HG03025 (cell line): ENCODE measurements around the gene SFR1.

Experiments used
- ATAC-seq: cut with Tn5 transposase; IDR thresholded peaks from one replicate; pipeline ENCODE4 v1.9.1; 2021; ENCODE audit warnings: mild to moderate bottlenecking, moderate library complexity; ENCODE audit not compliant: unreplicated experiment, low FRiP score

The SFR1 gene

DNA sequence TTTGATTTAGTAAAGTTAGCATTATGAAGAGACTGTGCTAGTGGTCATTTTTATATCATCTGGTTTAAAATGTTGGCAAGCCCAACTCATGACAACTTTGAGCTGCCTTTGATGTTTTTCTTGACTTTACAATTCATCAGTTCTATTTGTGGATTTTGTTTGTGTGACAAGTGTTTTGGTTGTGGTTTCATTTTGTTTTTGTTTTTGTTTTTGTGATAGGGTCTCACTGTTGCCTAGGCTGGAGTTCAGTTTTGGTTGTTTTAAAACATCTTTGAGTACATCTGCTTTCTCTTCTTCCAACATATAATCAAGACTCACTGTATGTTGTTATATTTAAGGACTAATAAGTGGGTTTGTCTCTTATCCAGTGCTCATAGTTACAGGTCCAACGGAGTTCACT, 17.6 kb upstream of the SFR1 start:
- no peak for ATAC-seq

DNA sequence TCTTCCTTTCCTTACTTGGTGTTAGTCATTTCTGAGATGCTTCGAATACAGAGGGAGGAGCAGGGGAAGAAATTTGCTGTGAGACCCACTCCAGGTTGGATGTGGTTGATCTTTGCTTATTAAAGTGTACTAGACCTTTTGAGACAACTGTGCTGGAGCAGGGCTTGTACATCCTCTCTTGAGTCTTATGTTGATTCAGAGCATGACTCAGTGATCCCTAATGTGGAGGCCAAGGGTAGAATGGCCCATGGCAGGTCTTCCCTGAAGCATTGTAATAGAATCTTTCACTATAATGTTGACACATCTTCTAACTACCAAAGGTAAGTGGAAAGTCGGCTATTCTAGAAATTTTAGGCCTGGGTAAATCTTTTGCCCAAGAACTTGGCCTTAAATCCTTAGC, 17.0 kb upstream of the SFR1 start:
- no peak for ATAC-seq

DNA sequence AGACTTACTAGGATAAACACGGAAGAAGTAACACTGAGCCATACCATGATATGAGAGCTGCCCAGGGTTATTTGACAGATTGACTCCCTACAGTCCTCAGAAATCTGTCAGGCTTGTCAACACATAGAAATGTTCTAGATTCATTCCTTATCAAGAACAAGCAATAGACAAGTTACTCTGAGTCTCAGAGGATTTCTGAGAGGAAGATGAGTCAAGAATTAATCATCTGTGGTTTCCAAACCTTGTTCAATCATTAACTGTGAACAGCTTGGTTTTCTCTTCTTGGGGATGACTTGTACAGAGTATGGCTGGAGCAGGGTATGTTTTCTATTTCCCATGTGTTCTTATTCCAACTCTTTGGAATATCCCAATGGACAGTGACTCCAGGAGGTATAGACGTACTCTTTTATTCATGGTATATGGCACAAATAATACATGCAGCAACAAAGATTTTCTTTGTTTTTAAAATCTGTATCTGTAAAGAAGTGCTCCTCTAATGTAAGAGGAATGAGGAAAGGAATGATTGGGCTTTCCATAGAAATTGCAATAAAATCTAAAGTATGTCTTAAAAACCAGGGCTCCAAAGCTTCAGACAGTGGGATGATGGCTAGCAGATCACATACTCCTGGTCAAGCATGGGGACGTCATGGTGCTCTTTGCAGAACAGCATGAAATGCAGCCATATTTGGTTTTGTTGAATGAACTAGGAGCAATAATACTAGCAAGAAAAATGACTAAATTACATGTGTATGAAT, 11.9 kb upstream of the SFR1 start:
- ATAC-seq: no peak

- no peak for ATAC-seq
Observed at GRCh38 chr10:104113376-104113956, 8.5 kb upstream of the SFR1 start.

GRCh38 chr10:104117839-104118323, 4.1 kb upstream of the SFR1 start:
- no peak for ATAC-seq

- ATAC-seq: no peak
Observed at GRCh38 chr10:104119996-104120395, 2.0 kb upstream of the SFR1 start.

- ATAC-seq: no peak
Observed at GRCh38 chr10:104120512-104120902, 1.5 kb upstream of the SFR1 start.

DNA sequence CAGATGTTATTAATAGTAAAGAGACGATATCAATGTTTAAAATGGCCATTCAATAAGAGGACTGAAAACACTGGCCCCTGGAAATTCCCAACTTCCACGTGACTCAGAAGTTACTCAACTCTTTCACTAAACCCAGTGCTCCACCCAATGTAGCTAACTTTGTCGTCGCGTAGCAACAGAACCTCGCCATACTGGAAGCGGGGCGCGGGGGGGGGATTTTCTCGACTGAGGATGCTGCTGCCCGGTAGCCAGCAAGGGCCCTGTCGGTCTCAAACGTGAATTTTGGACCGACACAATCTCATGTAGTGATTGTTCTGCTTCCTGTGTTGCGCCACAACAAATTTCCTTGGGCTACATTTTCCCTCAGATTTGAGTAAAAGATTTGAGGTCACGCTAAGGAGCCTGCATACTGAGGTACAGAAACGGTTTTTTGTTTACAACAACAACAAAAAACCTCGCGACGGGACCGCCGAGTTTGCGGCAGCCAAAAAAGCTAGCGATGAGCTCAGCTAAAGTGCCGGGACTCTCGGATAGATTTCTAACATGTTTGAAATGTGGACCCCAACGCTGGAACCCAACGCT, 977 bp upstream of the SFR1 start:
- peak; percentile 29 for ATAC-seq

DNA sequence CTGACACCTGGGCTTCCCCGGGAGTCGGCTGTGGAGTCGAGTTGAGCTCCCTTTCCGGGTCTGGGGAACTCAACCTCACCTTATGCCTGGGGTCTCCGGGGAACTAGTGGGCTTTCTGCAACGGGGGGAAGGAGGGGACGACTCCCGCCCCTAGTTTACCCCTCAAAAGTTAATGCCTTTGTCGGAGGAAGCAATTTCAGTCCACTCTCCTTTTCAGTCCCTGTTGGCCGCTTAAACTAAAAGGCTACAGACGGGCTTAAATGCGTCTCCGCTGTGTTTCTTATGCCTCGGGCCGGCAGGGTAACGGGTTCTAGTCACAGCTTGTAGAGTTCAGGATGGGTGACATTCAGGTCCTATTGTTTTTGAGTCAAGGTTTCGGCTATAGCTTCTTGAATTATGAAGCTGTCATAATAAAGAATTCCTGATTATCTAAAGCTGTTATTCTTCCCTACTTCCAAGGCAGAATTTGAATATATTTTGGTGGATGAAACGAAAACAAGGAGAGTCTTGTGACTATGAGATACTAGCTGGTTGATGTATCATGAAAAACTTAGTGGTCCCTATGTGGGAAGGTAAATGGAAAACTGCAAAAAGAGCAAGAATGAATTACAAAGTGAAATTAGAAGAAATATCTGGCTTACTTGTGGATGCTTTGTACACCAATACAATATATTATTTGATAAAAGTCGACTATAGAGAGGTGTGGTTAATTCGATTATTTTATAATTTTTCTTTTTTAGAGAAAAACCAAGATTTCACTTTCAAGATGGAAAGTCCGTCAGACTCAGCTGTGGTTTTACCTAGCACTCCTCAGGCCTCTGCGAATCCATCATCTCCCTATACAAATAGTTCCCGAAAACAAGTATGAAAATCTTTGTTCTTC, 495 bp downstream of the SFR1 start:
- ATAC-seq: peak; percentile 2

GRCh38 chr10:104123397-104123796, 1.4 kb downstream of the SFR1 start:
- ATAC-seq: no peak

DNA sequence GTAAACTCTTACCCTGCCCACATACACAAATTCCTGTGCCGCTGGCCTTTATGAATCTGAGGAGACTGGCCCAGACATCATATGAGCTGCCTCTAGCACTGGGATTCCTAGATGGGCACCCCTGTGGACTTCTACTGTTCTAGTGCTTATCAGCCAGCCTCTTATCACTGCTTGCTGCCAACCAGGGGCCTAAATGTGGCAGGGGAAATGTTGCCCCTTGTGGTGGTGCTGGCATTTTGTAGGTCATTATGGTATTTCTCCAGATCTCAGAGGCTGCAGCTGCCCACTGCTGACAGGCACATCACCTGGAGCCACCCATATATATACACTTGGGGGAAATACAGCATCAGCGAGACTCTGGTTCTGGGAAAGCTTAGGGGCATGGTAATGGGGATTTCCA, 5.4 kb downstream of the SFR1 start:
- ATAC-seq: no peak

- no peak for ATAC-seq
Observed at GRCh38 chr10:104128214-104128613, 6.2 kb downstream of the SFR1 start.

DNA sequence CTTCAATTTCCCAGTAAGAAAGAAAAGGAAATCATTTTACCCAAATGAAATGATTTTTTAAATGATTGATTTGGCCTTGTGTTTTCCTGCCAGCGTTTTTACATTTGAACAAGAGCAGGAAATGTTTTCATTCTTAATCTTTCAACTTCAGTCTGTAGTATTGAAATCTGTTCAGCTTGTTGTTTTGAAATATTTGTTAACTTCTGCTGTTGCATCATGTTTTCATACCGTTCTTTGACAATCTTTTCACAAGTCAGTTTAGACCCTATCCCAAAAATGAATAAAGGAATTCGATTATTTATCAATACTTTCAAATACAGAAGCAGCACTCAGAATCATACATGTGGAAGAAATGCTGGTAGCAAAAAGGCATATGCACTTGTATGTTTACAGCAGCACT, 8.1 kb downstream of the SFR1 start:
- ATAC-seq: no peak

DNA sequence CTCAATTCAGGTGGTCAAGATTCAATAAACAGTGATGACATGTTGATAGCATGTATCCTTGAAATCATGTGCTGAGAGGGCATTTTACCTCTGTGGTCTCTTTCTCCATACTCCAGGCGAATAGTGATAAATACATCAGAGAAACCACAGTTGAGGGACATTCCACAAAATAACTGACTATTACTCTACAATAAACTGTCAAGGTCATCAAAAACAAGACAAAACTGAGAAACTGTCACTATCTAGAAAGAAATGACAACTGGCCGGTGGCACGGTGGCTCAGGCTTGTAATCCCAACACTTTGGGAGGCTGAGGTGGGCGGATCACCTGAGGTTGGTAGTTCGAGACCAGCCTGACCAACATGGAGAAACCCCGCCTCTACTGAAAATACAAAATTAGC, 16.2 kb downstream of the SFR1 start:
- no peak for ATAC-seq

GRCh38 chr10:104139221-104139620, 17.2 kb downstream of the SFR1 start:
- ATAC-seq: no peak

DNA sequence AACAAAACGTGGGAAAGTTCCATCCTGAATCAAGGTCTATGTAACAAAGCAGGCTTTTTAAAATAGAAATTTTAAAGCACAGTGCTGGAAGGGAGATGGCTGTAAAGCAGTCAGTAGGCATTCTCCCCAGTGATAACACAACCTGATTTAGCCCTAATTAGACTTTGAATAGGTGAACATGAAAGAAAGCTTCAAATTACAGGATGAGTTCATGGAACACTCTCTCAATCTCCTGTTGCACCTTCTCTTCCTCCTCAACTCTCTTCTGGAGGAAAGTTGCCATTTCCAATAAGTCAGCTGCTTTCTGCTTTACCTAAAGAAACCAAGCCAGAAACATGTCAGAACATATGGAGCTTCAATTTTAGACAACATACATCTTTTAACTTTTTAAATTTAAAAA, 20.1 kb downstream of the SFR1 start:
- no peak for ATAC-seq

DNA sequence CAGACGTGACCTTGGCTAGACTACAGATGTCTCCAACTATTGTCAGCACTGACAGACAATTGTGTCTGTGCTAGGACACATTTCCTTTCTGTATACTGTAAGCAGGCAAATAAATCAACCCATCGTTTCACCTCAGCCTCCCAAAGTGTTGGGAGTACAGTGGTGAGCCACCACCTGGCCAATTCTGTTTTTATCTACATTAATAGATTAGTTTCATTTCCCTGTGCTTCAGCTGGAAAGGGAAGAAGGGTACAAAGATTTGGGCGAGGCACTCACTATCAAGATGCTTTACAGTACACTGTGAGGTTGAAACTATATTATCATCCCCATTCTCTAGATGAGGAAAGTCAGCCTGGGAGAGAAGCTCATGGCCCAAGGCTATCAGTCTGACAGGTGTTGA, 21.9 kb downstream of the SFR1 start:
- no peak for ATAC-seq

- ATAC-seq: no peak
Observed at GRCh38 chr10:104144931-104145330, 23.0 kb downstream of the SFR1 start.

- no peak for ATAC-seq
Observed at GRCh38 chr10:104146882-104147281, 24.9 kb downstream of the SFR1 start.

DNA sequence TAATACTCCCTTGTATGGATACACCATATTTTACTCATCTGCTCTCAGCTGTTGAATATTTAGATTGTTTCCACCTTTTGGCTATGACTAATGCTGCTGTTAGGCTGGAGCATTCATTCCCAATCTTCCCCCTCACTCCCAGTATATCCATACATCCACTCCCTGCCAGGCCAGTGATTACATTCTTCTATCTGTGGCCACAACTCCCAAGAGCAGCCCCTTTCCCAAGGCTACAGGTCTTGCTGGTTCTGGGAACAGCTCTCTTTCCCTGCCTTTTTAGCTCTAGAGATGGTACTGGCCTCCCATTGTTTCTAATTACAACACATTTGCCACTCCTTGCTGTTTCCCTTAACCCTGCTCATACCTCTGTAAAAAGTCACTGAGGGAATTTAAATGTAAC, 28.2 kb downstream of the SFR1 start:
- ATAC-seq: no peak

- no peak for ATAC-seq
Observed at GRCh38 chr10:104151737-104152136, 29.8 kb downstream of the SFR1 start.
